HEK293 (cell line): ENCODE data around the gene ITGB4.

Experiments used
- KLF1 ChIP-seq: fragments of 450-650 bp; formaldehyde crosslinking; IDR thresholded peaks from 2 replicates; pipeline ENCODE4 v1.5.1; 2016; ENCODE audit warnings: missing biosample characterization, missing genetic modification characterization
- YY1 ChIP-seq: fragments of 450-650 bp; formaldehyde crosslinking; IDR thresholded peaks from 2 replicates; pipeline ENCODE4 v1.5.1; 2018; ENCODE audit warnings: missing biosample characterization, missing genetic modification characterization
- ZBTB48 ChIP-seq: fragments of 450-650 bp; formaldehyde crosslinking; IDR thresholded peaks from 2 replicates; pipeline ENCODE4 v1.5.1; 2016; ENCODE audit warnings: missing biosample characterization, missing genetic modification characterization
- ZNF174 ChIP-seq: fragments of 450-650 bp; formaldehyde crosslinking; IDR thresholded peaks from 2 replicates; pipeline ENCODE4 v1.5.0; 2017; ENCODE audit warnings: missing biosample characterization, mild to moderate bottlenecking, missing genetic modification characterization
- ZNF274 ChIP-seq, 2 experiments: fragments of 200-500 bp in 1 of 2; fragments of 450-650 bp in 1 of 2; sonication (Bioruptor generic) in 1 of 2; formaldehyde crosslinking in 1 of 2; IDR thresholded peaks; 2 replicates each; pipeline versions ENCODE4 v1.5.1 to v1.6.1; 2014 to 2016; ENCODE audit warnings: borderline replicate concordance in 1 of 2, inconsistent platforms in 1 of 2, low read length in 1 of 2, missing biosample characterization in 1 of 2, missing genetic modification characterization in 1 of 2
- ZNF707 ChIP-seq: fragments of 450-650 bp; formaldehyde crosslinking; IDR thresholded peaks from 2 replicates; pipeline ENCODE4 v1.5.1; 2016; ENCODE audit warnings: missing biosample characterization, missing genetic modification characterization
- TF ChIP-seq, protein P1 (sequence below): fragments of 450-650 bp; formaldehyde crosslinking; IDR thresholded peaks from 2 replicates; pipeline ENCODE4 v1.5.1; 2016; ENCODE audit warnings: missing biosample characterization, missing genetic modification characterization
- TF ChIP-seq, protein P2 (sequence below): fragments of 450-650 bp; formaldehyde crosslinking; IDR thresholded peaks from 2 replicates; pipeline ENCODE4 v1.5.1; 2016; ENCODE audit warnings: missing biosample characterization, missing genetic modification characterization
- TF ChIP-seq, protein P3 (sequence below): fragments of 450-650 bp; formaldehyde crosslinking; IDR thresholded peaks from 2 replicates; pipeline ENCODE4 v1.5.1; 2016; ENCODE audit warnings: missing biosample characterization, missing genetic modification characterization

DNA sequence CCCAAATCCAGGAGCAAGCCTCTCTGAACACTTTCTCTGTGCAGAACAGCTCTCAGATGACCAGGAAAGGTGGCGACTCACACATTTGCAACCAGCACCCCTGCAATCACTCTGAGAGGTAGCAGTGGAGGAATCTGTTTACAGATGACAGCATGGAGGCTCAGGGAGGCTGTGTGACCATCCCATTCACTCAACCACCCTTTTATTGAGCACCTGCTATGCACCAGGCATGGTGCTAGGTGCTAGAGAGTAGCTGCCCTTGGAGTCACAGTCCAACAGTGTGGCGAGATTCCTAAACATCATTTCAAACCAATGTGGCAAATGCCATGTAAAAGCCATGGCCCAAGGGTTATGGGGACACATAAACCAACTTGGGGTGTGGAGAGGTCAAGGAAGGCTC is 1.5 kb upstream of the ITGB4 start:
- TF ChIP-seq KLF1 (no peak), ZNF174 (tag by site-specific recombination) (no peak), YY1 (tag by site-specific recombination) (no peak), ZBTB48 (tag by site-specific recombination) (no peak), ZNF707 (tag by site-specific recombination) (no peak), ZNF274 (IDR thresholded peaks at IDR 0.05; ENCODE audit: low read length) (no peak), ZNF274 (tag by site-specific recombination; IDR thresholded peaks at IDR 0.05; ENCODE audit: borderline replicate concordance) (no peak)
- TF ChIP-seq, protein P1, sequence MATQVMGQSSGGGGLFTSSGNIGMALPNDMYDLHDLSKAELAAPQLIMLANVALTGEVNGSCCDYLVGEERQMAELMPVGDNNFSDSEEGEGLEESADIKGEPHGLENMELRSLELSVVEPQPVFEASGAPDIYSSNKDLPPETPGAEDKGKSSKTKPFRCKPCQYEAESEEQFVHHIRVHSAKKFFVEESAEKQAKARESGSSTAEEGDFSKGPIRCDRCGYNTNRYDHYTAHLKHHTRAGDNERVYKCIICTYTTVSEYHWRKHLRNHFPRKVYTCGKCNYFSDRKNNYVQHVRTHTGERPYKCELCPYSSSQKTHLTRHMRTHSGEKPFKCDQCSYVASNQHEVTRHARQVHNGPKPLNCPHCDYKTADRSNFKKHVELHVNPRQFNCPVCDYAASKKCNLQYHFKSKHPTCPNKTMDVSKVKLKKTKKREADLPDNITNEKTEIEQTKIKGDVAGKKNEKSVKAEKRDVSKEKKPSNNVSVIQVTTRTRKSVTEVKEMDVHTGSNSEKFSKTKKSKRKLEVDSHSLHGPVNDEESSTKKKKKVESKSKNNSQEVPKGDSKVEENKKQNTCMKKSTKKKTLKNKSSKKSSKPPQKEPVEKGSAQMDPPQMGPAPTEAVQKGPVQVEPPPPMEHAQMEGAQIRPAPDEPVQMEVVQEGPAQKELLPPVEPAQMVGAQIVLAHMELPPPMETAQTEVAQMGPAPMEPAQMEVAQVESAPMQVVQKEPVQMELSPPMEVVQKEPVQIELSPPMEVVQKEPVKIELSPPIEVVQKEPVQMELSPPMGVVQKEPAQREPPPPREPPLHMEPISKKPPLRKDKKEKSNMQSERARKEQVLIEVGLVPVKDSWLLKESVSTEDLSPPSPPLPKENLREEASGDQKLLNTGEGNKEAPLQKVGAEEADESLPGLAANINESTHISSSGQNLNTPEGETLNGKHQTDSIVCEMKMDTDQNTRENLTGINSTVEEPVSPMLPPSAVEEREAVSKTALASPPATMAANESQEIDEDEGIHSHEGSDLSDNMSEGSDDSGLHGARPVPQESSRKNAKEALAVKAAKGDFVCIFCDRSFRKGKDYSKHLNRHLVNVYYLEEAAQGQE (tag by site-specific recombination) = no peak
- TF ChIP-seq, protein P2, sequence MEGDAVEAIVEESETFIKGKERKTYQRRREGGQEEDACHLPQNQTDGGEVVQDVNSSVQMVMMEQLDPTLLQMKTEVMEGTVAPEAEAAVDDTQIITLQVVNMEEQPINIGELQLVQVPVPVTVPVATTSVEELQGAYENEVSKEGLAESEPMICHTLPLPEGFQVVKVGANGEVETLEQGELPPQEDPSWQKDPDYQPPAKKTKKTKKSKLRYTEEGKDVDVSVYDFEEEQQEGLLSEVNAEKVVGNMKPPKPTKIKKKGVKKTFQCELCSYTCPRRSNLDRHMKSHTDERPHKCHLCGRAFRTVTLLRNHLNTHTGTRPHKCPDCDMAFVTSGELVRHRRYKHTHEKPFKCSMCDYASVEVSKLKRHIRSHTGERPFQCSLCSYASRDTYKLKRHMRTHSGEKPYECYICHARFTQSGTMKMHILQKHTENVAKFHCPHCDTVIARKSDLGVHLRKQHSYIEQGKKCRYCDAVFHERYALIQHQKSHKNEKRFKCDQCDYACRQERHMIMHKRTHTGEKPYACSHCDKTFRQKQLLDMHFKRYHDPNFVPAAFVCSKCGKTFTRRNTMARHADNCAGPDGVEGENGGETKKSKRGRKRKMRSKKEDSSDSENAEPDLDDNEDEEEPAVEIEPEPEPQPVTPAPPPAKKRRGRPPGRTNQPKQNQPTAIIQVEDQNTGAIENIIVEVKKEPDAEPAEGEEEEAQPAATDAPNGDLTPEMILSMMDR (tag by site-specific recombination) = no peak
- TF ChIP-seq, protein P3, sequence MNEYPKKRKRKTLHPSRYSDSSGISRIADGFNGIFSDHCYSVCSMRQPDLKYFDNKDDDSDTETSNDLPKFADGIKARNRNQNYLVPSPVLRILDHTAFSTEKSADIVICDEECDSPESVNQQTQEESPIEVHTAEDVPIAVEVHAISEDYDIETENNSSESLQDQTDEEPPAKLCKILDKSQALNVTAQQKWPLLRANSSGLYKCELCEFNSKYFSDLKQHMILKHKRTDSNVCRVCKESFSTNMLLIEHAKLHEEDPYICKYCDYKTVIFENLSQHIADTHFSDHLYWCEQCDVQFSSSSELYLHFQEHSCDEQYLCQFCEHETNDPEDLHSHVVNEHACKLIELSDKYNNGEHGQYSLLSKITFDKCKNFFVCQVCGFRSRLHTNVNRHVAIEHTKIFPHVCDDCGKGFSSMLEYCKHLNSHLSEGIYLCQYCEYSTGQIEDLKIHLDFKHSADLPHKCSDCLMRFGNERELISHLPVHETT (tag by site-specific recombination) = no peak
